ENCODE results near the gene TEX47. TPM values are rescaled to one million over a fixed set of nuclear protein-coding genes. Genes with fewer than 3 reads are reported as not detected.
A peak's percentile ranks its signal among the peaks of the same experiment; 100 is the strongest.

The TEX47 gene
- total and polyA plus RNA-seq, 10 donors, result not detected

DNA sequence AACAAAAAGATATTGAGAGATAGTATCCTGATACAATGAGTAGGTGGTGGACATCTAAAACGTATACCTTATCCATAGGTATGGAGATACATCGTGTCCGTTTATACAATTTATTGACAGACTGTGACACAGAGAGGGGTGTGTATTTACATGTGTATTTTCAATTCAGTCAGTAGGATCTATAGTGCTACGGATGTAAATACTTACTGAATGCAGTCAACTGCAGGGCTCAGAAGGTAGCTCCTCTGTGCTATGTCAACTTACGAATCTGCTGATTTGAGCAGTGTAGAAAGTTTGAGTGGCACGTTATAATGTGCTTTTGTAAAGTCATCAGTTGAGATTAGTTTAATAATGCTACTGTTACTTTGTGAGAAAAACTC, 35.4 kb downstream of the TEX47 start:
- H3K36me3 ChIP-seq, result no peaks in the 10 kb centered on the region
- intact Hi-C loops (cut with DNase I; ENCODE audit: low total_unique reads), result no loop called here
- TF ChIP-seq, protein P1, sequence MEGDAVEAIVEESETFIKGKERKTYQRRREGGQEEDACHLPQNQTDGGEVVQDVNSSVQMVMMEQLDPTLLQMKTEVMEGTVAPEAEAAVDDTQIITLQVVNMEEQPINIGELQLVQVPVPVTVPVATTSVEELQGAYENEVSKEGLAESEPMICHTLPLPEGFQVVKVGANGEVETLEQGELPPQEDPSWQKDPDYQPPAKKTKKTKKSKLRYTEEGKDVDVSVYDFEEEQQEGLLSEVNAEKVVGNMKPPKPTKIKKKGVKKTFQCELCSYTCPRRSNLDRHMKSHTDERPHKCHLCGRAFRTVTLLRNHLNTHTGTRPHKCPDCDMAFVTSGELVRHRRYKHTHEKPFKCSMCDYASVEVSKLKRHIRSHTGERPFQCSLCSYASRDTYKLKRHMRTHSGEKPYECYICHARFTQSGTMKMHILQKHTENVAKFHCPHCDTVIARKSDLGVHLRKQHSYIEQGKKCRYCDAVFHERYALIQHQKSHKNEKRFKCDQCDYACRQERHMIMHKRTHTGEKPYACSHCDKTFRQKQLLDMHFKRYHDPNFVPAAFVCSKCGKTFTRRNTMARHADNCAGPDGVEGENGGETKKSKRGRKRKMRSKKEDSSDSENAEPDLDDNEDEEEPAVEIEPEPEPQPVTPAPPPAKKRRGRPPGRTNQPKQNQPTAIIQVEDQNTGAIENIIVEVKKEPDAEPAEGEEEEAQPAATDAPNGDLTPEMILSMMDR (IDR thresholded peaks at IDR 0.05 in 8 of 11, conservative IDR thresholded peaks at IDR 0.05 in 3 of 11), result no peak
- TF ChIP-seq POLR2AphosphoS5 (IDR thresholded peaks at IDR 0.05) (no peak), POLR2A (IDR thresholded peaks at IDR 0.05) (no peak)
- no peaks in the 10 kb centered on the region for H3K9me3 ChIP-seq
- no peak overlapping the region for H3K27ac ChIP-seq
- no peak overlapping the region for H3K4me3 ChIP-seq
- peaks cover 0 to 60% (median 38%) of the 10 kb centered on the region in 7 donors for H3K27me3 ChIP-seq (replicated peaks in 1 of 7)
- DNase-seq, result no peak
- peaks cover 4 to 17% (median 9%) of the 10 kb centered on the region in 6 donors for H3K4me1 ChIP-seq
- 13 to 31% (median 22%) methylated on average over 6 of the region's 6 CpGs for WGBS, 5 donors

DNA sequence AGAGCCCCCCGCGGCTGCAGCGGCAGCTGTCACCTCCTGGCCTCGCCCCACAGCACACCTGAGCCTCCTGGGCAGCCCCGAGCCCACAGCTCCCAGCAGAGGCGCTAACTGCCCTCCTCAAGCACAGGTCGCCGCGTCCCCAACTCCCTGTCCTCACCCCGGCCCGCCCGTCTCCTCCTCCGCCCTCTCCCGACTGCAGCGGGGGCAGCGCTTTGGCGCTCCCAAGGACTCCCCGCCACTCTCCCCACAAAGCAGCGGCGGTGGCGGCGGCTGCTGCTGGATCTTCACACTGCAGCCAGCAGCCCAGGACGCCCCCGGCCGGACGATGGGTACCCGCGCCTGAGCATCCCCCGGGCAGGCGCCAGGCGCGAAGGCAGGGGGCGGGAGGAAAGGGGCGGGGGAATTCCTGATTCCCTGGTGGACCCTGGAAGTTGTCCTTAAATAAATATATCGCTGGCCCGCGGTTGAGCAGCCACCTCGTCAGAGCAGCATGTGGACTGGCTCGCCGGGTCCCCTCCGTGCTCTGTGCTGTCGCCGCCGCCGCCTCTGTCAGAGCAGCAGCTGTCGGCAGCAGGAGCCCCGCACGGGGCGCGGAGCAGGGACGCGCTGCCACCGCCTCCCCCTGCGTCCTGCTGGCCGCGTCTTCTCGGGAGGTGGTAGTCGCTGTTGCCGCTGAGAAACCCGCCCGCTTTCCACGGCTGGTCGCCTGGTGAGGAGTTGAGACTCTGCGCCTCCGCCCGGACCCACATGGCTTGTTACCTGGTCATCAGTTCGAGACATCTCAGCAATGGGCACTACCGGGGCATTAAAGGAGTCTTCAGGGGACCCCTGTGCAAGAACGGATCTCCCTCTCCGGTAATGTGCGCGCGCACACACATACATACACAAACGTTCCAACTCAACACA, 36.1 kb downstream of the TEX47 start, which contains the start of gene ZNF804B:
Gene ZNF804B, plus strand, starts transcription at position 471 of the 906 bp plus-strand sequence. Its CDS starts 277 bp downstream, at position 748.
- H3K27me3 ChIP-seq (replicated peaks in 1 of 7), result peaks cover 0 to 60% (median 38%) of the 10 kb centered on the region in 7 donors
- peak; percentile 73 for DNase-seq
- intact Hi-C loops (cut with DNase I; ENCODE audit: low total_unique reads), result no loop called here
- no peaks in the 10 kb centered on the region for H3K36me3 ChIP-seq
- H3K9me3 ChIP-seq, result no peaks in the 10 kb centered on the region
- H3K4me1 ChIP-seq, result peaks cover 4 to 17% (median 9%) of the 10 kb centered on the region in 6 donors
- H3K4me3 ChIP-seq, result peak within 1 kb of the TSS in 5 of 8 donors; percentile 1 to 51 (median 17)
- TF ChIP-seq, protein P1 (IDR thresholded peaks at IDR 0.05 in 8 of 11, conservative IDR thresholded peaks at IDR 0.05 in 3 of 11), result no peak
- no peak within 1 kb of the TSS for H3K27ac ChIP-seq
- WGBS, 5 donors, result 3 to 7% (median 4%) methylated on average over 41 to 74 of the region's 74 CpGs

DNA sequence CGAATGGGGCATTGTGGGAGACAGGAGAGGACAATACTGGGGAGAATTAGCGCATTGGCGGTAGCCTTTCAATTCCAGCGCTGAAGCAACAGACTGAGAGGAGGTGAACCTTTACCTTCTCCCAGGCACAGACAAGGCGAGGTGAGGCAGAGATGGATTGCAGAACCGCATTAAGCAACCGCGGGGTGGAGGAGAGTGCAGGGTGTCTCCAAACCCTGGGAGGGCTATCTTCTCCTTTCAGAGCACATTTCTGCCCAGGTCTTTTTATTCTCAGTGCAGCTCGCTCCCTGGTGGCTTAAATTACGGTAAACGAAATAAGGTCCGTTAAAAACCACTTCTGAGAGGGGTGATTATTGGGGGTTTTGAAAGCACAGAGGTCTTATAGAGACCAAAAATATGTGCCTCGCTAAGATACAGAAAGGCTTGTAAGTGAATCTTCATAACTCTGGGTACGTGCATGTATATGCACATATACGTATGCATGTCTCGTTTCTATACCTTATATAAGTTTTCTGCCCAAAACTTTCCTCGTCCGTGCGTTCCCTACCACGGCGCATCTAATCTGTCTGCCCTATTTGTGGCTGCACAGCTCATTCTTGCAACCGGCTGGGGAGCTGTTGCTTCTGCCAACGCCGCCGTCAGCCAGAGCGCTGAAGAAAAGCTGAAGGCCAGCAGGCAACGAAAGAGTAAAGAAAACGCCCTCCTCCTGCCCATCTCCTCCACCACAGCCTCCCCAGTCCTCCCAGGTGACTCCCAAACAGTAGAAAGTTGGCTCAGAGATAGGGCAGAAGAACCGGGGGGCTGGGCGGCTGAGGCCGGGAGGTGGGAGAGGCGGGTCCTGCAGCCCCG, 36.9 kb downstream of the TEX47 start:
- Histone ChIP-seq H3K27ac (no peak overlapping the region), H3K4me3 (peak overlapping the region in 5 of 8 donors; percentile 1 to 51 (median 17)), H3K9me3 (no peaks in the 10 kb centered on the region), H3K4me1 (peaks cover 4 to 17% (median 9%) of the 10 kb centered on the region in 6 donors), H3K36me3 (no peaks in the 10 kb centered on the region), H3K27me3 (replicated peaks in 1 of 7) (peaks cover 0 to 60% (median 38%) of the 10 kb centered on the region in 7 donors)
- 3 to 9% (median 6%) methylated on average over 33 of the region's 33 CpGs for WGBS, 5 donors
- intact Hi-C loops (cut with DNase I; ENCODE audit: low total_unique reads), result no loop called here
- DNase-seq, result no peak
- TF ChIP-seq, protein P1 (IDR thresholded peaks at IDR 0.05 in 8 of 11, conservative IDR thresholded peaks at IDR 0.05 in 3 of 11), result no peak
- no peak for TF ChIP-seq POLR2AphosphoS5 (IDR thresholded peaks at IDR 0.05)

Measured in spleen (tissue), 11 donors.